GM21786 (cell line): ENCODE measurements around the gene PHPT1.
"Not testable (repeated sequence)": the region's sequence is repeated elsewhere in the genome, so short reads cannot be mapped to it uniquely, and the experiment has no call there.

Experiments used
- ATAC-seq: cut with Tn5 transposase; IDR thresholded peaks from one replicate; pipeline ENCODE4 v1.9.1; 2021; ENCODE audit not compliant: unreplicated experiment

Gene PHPT1

GRCh38 chr9:136858844-136859757 is 9.9 kb downstream of the PHPT1 start:
- ATAC-seq: no peak

- no peak for ATAC-seq
Measured at GRCh38 chr9:136860529-136860928, 11.3 kb downstream of the PHPT1 start.

GRCh38 chr9:136860933-136861873 is 12.0 kb downstream of the PHPT1 start:
- ATAC-seq: no peak

- ATAC-seq: no peak
Measured at GRCh38 chr9:136861874-136862457, 12.8 kb downstream of the PHPT1 start.

GRCh38 chr9:136862849-136863622 is 13.8 kb downstream of the PHPT1 start:
- ATAC-seq: no peak

- ATAC-seq: no peak
Measured at GRCh38 chr9:136863623-136864273, 14.5 kb downstream of the PHPT1 start.

- no peak for ATAC-seq
Measured at GRCh38 chr9:136865041-136865767, 16.0 kb downstream of the PHPT1 start.

GRCh38 chr9:136865768-136866103 is 16.5 kb downstream of the PHPT1 start:
- no peak for ATAC-seq

- not testable (repeated sequence) for ATAC-seq
Measured at GRCh38 chr9:136866898-136867421, 17.8 kb downstream of the PHPT1 start.

- no peak for ATAC-seq
Measured at GRCh38 chr9:136867480-136867879, 18.3 kb downstream of the PHPT1 start.

GRCh38 chr9:136867917-136868316 is 18.7 kb downstream of the PHPT1 start:
- ATAC-seq: no peak

- ATAC-seq: no peak
Measured at GRCh38 chr9:136868644-136869043, 19.4 kb downstream of the PHPT1 start.

- ATAC-seq: not testable (repeated sequence)
Measured at GRCh38 chr9:136869611-136870010, 20.4 kb downstream of the PHPT1 start.

GRCh38 chr9:136875155-136875554 is 25.9 kb downstream of the PHPT1 start:
- no peak for ATAC-seq

GRCh38 chr9:136876476-136876875 is 27.3 kb downstream of the PHPT1 start:
- ATAC-seq: no peak

GRCh38 chr9:136880651-136881050 is 31.4 kb downstream of the PHPT1 start:
- ATAC-seq: no peak

- ATAC-seq: peak; percentile 28
Measured at GRCh38 chr9:136881691-136882108, 32.5 kb downstream of the PHPT1 start.

- peak; percentile 43 for ATAC-seq
Measured at GRCh38 chr9:136882109-136882946, 33.1 kb downstream of the PHPT1 start.
